OCI-M2 (cell line): ENCODE measurements around the gene FOXA1.

ENCODE experiments used
- DNase-seq: peaks from one replicate; lab custom pipeline; 2025; ENCODE audit not compliant: unreplicated experiment; lab: John Stamatoyannopoulos, UW

Gene FOXA1

DNA sequence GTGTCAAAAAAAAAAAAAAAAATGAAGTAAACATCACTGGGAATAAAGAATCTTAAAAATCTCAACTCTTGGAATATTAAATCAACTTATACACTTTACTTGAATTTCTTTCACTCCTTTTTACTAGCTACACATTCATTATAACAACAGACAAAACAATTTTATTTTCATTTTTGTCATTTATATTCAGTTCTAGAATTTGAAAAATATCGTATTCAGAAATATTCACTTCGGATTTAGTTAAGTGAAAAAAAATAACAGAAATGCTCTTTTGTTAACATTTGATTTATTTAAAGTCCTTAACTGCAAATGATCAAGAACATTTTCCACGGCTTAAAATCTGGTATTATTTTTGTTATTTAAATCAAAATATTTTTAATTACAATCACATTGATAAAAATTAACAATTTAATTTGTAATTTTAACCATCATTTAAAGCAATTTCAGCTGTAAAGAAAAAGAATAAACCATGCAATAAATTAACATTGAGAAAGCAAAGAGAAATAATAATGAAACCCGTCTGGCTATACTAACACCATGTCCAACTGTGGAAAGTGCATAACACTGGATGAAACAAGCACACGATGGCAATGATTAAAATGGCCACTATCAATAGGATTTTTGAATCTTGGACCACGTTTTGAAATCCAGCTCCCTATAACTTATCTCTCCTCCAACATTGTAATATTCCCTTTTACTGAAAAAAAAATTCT is 5.2 kb downstream of the FOXA1 start:
- no peak for DNase-seq

DNA sequence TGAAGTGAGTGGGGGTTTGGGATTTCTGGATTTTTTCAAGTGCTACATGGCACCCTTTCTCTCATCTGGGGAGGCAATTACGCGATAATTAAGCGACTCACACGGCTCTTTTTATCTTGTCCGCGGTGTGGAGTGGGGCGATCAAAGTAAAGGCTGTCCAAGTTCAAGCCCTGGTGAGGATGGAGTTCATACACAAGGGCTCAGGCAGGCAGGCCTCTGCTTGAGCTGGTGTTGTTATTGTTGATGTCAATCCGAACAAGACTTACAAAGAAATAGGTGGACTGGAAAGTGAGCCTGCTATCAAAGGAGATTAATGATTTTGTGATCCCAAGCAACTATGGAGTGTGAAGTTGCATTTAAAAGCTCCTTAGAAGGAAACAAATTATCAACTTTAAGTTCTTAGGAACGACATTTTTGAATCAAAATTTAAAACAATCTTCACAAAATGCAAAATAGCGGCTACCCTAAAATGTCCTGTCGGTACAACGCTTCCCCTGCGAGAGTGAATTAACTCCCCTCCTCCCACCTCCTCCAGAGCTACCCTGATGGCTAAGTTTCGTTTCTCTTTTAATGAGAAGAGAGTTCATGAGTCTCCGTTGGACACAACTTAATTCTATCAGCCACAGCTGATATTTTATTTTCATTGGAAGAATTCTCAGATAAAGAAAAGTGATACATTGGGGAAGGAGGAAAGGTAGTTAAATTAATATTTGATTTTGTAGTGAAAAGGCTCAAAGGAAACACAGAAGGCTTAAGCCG is 5.9 kb downstream of the FOXA1 start:
- no peak for DNase-seq

DNA sequence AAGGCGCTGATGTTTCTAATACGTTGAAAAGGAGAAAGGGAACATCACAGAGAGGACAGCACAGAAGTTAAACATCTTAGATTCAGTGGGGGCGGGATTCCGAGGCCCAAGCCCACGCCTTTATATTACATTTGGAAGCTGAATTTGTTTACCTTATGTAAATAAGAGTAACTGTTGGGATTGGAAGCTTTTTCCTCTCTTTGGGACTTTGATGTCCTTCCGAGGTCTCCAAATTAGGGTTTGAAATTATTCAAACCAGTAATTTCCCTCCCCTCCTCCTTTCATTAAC is 6.4 kb downstream of the FOXA1 start:
- DNase-seq, result no peak

DNA sequence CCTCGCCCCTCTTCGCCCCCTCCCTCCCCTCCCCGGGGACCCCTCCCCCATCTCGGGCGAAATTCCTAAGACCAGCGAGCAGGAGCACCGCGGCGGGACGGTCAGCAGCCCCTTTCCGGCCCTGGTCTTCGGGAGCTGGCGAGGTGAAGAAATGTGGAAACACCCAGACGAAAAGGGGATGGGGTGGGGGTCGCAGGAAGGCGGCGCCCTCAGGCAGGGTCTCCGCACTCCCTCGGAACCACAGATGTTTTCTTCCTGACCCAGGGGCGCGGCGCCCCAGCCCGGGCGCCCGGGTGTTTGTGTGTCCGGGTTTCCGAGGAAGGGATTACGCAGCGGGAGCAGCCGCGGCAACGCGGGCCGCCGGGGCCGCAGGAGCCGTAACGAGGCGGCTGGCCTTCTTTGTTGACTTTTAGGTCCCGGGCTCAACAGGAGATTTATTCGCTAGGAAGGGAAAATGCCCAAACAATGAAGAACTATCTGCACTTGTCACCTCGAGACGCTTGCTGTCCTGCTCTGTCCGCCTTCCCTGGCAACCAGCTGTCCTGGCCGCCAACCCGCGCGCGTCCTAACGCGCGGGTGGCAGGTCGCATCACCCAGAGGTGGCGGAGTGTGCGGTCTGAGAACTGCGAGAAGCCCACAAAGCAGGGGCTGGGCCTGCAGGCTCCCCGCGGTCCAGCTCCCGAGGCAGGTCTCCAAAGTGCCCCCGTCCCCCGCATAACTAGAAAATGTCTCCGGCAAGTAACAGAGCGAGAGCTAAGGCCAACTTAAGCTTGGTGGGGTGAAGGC is 7.0 kb downstream of the FOXA1 start:
- no peak for DNase-seq

DNA sequence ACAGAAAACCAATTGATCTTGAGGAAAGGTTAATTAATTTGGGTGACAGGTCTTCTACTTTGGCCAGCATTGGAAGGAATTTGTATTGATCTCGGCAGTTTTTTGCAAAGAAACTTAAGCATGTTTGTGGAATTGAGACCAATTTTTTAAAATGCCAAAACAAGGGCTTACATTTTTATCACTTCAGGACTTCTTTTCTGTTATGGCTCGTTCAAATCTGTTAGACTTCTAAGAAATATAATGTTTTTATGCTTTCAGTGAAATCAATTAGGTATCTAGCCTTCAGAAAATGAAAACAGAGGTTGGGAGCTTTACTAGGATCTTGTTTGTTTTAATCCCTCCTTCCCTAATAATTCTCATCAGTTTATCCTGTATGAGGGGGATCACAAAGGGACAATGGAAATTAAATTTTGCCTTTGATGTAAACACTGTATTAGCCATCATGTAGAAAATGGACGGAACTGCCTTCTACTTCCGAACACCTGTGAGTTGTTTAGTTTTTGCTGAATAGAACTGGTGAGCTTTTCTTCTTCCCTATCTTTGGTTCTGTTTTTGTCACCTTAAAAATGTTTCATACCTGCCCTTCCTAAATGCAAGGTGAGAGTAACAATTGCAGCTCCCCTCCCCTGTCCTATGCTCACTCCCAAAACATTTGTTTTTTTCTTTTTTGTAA is 7.8 kb downstream of the FOXA1 start:
- DNase-seq, result no peak

DNA sequence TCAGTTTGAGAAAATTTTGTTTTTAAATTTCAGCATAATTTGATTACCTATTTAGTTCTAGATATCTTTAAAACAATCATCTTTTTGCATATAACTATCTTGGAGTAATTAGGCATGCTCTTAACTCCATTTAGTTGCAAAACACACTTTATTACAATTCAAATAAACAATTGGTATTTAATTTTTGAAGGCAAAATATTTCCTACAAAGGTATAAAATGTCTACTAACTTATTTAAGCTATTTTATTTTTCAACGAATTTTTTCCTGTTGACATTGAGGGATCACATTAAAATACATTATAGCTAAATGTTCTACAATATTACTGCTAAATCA is 8.3 kb downstream of the FOXA1 start:
- no peak for DNase-seq

DNA sequence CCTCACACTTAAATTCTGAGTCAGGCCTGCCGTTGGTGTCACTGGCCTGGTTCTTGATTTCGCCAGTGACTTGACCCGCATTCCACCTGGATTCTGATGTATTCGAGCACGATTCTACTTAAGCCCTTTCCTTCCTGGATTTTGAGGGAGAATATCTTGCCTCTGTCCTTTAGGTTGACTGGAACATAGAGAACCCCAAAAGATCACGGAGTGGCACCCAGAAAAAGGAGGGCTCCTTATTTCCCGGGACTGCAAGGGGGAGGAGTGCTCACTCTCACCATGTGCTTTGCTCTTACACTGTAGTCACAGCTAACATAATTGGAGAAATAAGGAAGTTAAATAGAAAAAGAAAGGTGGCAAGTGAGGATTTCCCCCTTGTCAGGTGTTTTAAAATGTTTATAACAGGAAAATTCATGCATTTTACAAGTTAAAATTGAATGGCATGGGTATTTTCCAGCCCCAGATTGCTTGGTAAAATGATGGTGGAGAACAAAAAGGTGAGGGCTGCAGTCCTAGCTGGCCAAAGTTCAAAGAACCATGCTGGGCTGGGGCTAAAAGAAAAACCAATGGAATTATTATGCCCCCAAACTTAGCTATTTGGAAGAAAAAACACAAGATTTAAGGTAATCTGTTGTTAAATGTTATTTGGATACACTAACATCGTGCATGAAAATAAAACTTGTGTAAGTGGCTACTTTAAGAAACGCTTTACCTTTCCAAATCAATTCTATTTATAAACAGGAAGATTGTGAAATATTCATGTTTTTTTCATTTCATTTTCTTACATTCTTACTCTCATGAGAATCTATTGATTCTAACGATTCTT is 8.9 kb downstream of the FOXA1 start:
- no peak for DNase-seq

DNA sequence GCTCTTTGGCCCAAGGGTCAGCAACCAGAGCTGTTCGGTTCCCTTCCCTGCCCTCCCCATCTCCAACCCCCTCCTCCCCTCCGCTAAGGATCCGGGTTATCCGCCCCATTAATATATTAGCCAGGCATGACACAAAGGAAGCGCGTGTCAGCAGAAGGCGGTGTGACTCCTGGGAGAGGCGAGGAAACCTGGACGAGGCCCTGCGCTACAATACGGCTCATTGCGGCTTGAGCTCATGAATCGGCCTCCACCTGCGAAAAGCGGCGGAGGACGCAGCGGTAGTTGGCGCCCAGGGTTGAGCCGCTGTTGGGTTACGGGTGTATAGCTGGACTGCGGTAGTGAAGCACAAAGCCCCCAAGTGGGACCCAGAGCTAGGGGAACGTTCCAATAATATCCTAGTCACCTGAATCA is 9.9 kb downstream of the FOXA1 start:
- DNase-seq, result no peak

DNA sequence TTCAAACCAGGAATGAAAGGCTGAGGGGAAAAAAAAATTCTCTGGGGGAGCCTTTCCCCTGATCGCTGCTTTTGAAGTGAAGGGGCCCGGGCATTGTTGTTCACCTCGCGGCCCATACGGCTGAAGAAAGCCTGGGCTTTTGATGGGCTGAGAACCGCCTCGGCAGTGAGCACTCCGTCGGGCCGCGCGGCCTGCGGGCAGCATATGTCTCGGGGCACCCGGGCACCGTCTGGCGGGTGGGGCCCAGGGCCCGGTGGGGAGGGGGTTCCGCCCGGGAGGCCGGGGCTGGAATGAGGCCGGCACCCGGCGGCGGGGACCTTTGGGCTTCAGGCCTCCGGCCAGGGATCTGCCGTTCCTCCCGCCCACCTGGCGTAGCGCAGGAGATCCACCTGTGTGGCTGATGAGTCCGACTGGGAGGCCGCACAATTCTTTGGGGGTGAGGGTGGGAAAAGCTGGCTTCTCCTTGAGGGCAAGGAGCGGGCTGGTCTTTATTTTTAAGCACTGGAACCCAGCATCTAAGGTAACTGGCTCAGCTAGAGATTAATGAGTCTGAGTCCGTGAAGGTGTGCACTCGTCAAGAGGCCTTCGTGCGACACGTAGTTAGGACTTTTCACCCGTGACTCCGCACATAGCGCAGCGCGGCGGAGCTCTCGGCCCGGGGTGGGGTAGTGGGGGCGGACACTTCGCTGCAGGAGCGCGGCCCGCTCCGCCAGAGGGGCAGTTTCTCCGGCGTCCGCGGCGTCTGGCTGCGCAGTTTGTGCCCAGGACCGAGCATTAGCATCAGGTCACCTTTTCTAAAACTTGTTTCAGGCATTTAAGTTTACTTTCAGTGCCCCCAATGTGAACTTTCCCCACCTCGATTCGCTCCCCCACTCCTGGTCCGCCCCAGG is 10.6 kb downstream of the FOXA1 start:
- no peak for DNase-seq

DNA sequence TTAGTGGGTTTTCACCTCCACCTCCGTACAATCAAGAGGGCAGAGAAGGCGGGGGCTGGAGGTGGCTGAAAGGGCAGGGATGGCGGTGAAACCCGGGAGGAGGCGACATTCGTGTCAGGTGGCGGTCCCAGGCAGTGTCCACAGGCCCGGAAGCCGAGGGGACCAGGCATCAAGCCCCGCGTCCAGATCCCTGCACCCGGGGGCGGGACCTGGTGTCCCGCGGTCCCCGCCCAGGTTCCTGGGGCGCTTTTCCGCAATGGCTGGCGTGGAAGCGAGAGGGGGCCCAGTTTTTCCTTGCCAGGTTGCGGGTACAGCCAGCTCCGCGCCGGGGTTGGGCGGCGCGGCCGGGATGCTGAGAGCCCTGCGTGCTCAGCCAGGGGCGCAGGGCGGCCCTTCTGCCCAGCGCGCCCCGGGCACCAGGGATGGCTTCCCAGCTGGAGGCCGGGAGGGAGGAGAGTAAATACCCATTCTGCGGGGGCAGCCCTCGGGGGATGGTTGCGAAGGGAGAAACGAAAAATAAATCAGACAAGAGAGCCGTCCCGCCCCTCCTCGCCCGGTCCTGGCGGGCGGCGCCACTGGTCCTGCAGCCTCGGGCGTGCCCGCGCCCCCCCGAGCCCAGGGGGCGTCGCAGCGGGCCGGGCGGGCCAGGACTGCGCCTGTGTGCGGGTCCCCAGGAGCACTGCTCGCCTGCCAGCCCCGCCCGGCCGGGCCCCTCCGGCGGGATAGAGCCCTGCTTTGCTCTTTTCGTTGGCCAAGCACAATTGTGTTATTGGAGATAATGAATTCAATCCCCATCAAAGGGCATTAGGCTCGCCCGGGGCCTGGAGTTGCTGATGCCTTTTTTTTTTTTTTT is 11.5 kb downstream of the FOXA1 start:
- DNase-seq, result no peak

DNA sequence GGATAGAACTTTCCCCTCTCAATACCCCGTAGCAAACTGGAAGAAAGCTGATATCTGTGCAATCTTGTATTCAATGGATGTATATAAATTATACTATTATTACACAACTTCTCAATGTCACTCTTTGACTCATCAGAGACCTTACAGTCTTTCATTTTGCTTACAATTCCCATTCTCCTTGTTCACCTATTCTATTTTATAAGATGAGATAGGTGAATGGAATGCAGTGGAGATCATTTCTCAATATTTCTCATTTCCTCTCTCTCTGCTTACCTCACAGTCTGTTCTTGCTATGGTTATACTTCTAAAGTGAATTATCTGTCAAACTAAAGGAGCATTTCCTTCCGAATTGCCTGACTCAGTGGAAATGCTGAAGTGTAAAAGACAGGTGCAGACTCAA is 14.9 kb downstream of the FOXA1 start:
- DNase-seq, result no peak

DNA sequence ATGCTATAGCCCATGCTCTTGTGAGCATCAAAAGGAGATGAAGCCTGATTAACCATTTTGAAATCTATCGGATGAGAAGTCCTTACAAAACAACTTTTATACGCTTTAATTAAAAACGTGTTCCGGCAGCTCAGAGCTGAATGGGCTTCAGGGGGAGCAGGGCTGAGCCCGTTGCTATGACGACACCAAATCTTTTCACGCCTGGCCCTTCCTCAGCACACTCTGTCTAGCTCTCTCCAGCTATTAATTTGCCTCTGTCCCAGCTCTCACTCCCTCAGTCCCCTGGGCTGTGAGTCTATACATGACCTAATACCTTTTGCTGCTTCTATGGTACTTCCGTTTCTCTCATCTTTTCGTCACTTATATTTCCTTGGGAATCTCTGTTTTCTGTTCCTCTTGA is 15.8 kb downstream of the FOXA1 start:
- no peak for DNase-seq

DNA sequence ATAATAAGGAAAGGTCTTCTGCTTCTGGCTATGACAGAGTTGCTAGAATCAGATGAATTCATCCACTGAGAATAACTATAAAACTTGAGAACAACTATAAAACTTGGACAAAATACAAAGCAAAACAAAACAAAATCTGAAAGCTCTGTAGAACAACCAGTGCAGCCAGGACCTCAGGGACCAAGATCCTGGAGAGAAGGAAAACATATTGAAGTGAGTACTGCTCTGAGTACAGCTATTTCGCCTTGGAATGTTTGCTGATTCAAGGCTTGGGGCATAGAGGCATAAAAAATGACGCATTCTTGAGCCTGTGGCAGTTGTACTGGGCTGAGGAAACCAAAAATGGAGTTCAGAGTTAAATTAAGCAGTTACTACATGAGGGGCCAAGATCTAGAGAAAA is 21.7 kb downstream of the FOXA1 start:
- no peak for DNase-seq

DNA sequence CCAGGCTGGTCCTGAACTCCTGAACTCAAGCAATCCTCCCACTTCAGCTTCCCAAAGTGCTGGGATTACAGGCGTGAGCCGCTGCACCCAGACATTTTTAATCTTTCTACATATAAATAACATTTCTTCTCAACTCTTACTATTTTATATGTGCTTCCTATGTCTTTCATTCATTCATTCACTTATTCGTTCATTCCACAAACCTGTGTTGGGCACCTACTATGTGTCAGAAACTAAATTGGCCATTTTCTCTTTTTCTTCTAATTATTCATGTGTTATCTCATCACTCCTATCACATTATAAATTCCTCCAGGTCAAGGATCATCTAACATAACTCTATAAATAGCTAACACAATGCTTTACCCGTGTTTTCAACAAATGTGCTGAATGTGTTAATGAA is 23.7 kb downstream of the FOXA1 start:
- no peak for DNase-seq

DNA sequence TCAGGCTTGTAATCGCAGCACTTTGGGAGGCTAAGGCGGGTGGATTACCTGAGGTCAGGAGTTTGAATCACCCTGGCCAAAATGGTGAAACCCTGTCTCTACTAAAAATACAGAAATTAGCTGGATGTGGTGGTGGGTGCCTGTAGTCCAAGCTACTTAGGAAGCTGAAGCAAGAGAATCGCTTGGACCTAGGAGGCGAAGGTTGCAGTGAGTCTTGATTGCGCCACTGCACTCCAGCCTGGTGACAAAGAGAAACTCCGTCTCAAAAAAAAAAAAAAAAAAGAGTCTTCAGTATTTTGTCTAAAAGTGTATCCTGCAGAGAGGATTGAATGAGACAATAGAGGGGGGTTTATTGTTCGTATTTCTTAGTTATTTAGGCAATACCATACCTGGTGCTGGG is 25.3 kb downstream of the FOXA1 start:
- DNase-seq, result no peak

DNA sequence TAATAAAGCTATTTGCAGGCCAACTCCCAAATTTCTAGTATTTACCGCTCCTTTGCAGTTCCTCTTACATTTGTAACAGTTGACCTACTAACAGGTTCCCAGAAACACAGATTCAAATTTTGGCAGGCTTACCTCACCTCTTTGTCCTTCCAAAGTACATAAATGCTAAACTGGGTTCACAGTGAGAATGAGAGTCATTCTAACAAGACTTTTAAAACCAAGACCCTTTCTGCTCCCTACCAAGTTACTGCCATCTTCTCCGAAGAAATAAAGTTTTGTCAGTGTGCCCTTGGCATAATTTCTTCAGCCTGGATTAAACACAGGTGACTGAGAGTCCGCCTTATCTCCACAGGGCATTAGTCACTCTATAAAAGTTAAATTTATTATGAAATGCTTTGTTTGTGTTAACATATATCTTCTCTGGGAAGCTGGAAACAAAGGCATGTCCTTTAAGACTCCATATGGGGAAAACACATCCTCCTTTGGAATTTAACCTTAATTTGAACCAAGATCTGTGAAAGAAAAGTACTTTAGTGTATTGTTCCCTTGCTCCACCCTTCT is 28.2 kb downstream of the FOXA1 start:
- no peak for DNase-seq

DNA sequence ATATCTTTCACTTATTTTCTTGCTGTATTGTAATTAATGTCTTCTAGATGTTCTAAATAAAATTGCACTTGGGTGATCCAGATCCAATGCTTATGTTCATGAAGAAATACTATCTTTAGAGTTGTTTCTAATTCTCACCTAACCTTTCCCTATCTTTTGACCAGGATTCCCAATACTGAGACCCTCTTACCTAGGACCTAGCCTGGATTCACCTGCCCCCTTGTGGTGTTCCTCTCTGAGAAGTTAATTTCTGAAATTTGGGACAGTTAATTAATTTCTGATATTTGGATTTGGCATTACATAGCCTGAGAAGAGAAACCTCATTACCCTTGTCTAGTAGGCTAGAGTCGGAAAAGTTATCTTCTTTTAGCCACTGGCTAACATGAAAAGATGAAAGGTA is 29.5 kb downstream of the FOXA1 start:
- DNase-seq, result no peak

DNA sequence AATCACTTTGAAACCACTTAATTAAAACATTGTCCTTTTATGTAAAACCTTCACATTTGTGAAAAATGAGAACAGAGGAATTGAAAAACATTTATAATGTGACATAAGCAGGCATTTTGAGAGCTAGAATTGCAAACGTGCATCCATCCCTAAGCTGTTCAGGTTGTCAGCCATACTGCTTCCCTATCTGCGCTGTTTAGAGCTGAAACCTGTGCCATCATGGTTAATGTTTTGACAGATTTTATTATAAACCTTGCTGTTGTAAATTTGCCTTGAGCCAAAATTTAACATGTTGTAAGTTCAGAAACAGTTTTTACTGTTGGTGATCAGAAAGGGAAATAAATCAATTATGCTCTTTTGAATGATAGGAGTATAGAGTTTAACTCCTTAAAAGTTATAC is 31.9 kb downstream of the FOXA1 start:
- DNase-seq, result no peak

DNA sequence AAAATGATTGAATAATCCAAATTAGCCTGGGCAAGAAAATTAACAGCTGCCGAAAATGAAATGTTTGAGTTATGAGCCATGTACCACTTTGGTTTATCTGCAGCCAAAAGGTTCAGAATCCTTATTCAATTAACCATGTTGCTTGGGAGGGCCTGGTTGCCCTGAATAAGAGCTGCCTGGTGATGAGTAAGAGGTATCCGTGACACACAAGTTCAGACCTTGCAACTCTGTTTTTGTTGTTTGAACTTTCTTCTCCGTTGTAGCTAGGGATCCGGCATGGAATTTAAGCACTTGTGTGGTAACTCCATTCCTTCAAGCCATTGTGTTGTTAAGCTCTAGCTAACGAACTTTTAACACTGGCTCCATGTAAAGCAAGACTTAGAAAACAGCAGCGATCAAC is 35.7 kb downstream of the FOXA1 start:
- no peak for DNase-seq
